Nephron progenitor cell (in vitro differentiated cells): ENCODE measurements around the gene PRPSAP2.

Experiments
- DNase-seq: peaks from one replicate; pipeline ENCODE4 v3.0.0; 2021
- H3K27ac Mint-ChIP-seq: 2 replicates; pipeline ENCODE4 v1.8.0; 2021; ENCODE audit warnings: mild to moderate bottlenecking, moderate library complexity, mixed read lengths
- H3K27me3 Mint-ChIP-seq: 2 replicates; pipeline ENCODE4 v1.8.0; 2021; ENCODE audit warnings: mild to moderate bottlenecking, low read depth, mixed read lengths; ENCODE audit not compliant: poor library complexity
- H3K36me3 Mint-ChIP-seq: 2 replicates; pipeline ENCODE4 v1.8.0; 2021; ENCODE audit warnings: low read depth, mixed read lengths
- H3K4me1 Mint-ChIP-seq: 2 replicates; pipeline ENCODE4 v1.8.0; 2021; ENCODE audit warnings: mixed read lengths
- H3K4me3 Mint-ChIP-seq: 2 replicates; pipeline ENCODE4 v1.8.0; 2021; ENCODE audit warnings: mild to moderate bottlenecking, moderate library complexity, mixed read lengths
- H3K9me3 Mint-ChIP-seq: 2 replicates; pipeline ENCODE4 v1.8.0; 2021; ENCODE audit warnings: mild to moderate bottlenecking, moderate library complexity, mixed read lengths
- CTCF ChIP-seq: fragments of 200-600 bp; sonication (generic); IDR thresholded peaks from 2 replicates; pipeline ENCODE4 v1.5.0; 2021; ENCODE audit warnings: antibody characterized with exemption

Gene PRPSAP2

GRCh38 chr17:18938692-18939023 is 80.7 kb downstream of the PRPSAP2 start:
- H3K9me3 Mint-ChIP-seq = peaks cover 5% of the 10 kb centered on the region

GRCh38 chr17:18944646-18945045 is 86.7 kb downstream of the PRPSAP2 start:
- H3K9me3 Mint-ChIP-seq = peaks cover 5% of the 10 kb centered on the region
- no peak overlapping the region for H3K27ac Mint-ChIP-seq
- DNase-seq = no peak
- peaks cover 19% of the 10 kb centered on the region for H3K27me3 Mint-ChIP-seq
- peaks cover 6% of the 10 kb centered on the region for H3K4me1 Mint-ChIP-seq
- no peaks in the 10 kb centered on the region for H3K36me3 Mint-ChIP-seq
- no peak overlapping the region for H3K4me3 Mint-ChIP-seq
- no peak for TF ChIP-seq CTCF

More at GRCh38 chr17:18938692-18939023, 80.7 kb downstream of the PRPSAP2 start:
- H3K27ac Mint-ChIP-seq = no peak overlapping the region
- peaks cover 14% of the 10 kb centered on the region for H3K27me3 Mint-ChIP-seq
- H3K4me1 Mint-ChIP-seq = peaks cover 5% of the 10 kb centered on the region
- H3K4me3 Mint-ChIP-seq = no peak overlapping the region
- no peak for DNase-seq
- no peak for TF ChIP-seq CTCF
- H3K36me3 Mint-ChIP-seq = no peaks in the 10 kb centered on the region

GRCh38 chr17:18946536-18946935 is 88.6 kb downstream of the PRPSAP2 start:
- no peaks in the 10 kb centered on the region for H3K36me3 Mint-ChIP-seq
- H3K4me3 Mint-ChIP-seq = no peak overlapping the region
- no peak for DNase-seq
- H3K27me3 Mint-ChIP-seq = peaks cover 30% of the 10 kb centered on the region
- peak overlapping the region; percentile 59 for H3K27ac Mint-ChIP-seq
- no peak for TF ChIP-seq CTCF
- H3K4me1 Mint-ChIP-seq = peaks cover 6% of the 10 kb centered on the region
- H3K9me3 Mint-ChIP-seq = no peaks in the 10 kb centered on the region

- Mint-ChIP-seq H3K9me3 (no peaks in the 10 kb centered on the region), H3K4me1 (peaks cover 6% of the 10 kb centered on the region), H3K36me3 (no peaks in the 10 kb centered on the region), H3K27me3 (peaks cover 34% of the 10 kb centered on the region), H3K4me3 (no peak overlapping the region), H3K27ac (no peak overlapping the region)
- no peak for TF ChIP-seq CTCF
- DNase-seq = no peak
Observed at GRCh38 chr17:18947866-18948265, 89.9 kb downstream of the PRPSAP2 start.

GRCh38 chr17:18948476-18949006 is 90.6 kb downstream of the PRPSAP2 start:
- Mint-ChIP-seq H3K36me3 (no peaks in the 10 kb centered on the region), H3K9me3 (no peaks in the 10 kb centered on the region), H3K4me3 (no peak overlapping the region), H3K27ac (no peak overlapping the region), H3K4me1 (peaks cover 6% of the 10 kb centered on the region), H3K27me3 (peaks cover 30% of the 10 kb centered on the region)
- TF ChIP-seq CTCF = no peak
- no peak for DNase-seq

GRCh38 chr17:18949566-18949965 is 91.6 kb downstream of the PRPSAP2 start:
- Mint-ChIP-seq H3K4me3 (no peak overlapping the region), H3K27ac (no peak overlapping the region), H3K36me3 (no peaks in the 10 kb centered on the region), H3K27me3 (peaks cover 30% of the 10 kb centered on the region), H3K4me1 (peaks cover 6% of the 10 kb centered on the region), H3K9me3 (no peaks in the 10 kb centered on the region)
- no peak for DNase-seq
- TF ChIP-seq CTCF = no peak
